OCI-LY7 (cell line): Measurements from ENCODE around the gene RBKS. TPM values are rescaled to one million over a fixed set of nuclear protein-coding genes. Genes with fewer than 3 reads are reported as not detected.

Source experiments
- BruUV-seq: library from RNA; stranded (reverse); fragments of 400-500 nt; replicated peaks from 2 replicates; lab custom pipeline; 2021; lab: Mats Ljungman, UMichigan
- CTCF ChIA-PET: fragments of 300-600 bp; sonication (Branson Sonifier 250); formaldehyde crosslinking; loops from one replicate; lab custom pipeline; 2022; ENCODE audit warnings: antibody characterized with exemption; ENCODE audit not compliant: unreplicated experiment; lab: Charles Lee
- POLR2A ChIA-PET: fragments of 300-600 bp; sonication (Branson Sonifier 250); formaldehyde crosslinking; loops from one replicate; lab custom pipeline; 2022; ENCODE audit warnings: antibody characterized with exemption; lab: Charles Lee
- DNase-seq: peaks from one replicate; pipeline ENCODE4 v3.0.0-alpha.2; 2015; ENCODE audit warnings: low spot score
- H2AFZ ChIP-seq: fragments of 200-600 bp; sonication (generic), shearing (Covaris generic); 2 replicates; pipeline ENCODE4 v1.6.1; 2014; ENCODE audit warnings: mild to moderate bottlenecking, antibody characterized with exemption, low read length, moderate library complexity
- H3K27ac ChIP-seq: fragments of 200-600 bp; sonication (generic); 2 replicates; pipeline ENCODE4 v1.5.1; 2014; ENCODE audit warnings: mixed run types, low read depth, mild to moderate bottlenecking, moderate library complexity, low read length, inconsistent platforms; ENCODE audit not compliant: poor library complexity, severe bottlenecking
- H3K36me3 ChIP-seq: fragments of 200-600 bp; sonication (generic); 2 replicates; pipeline ENCODE4 v1.6.1; 2014; ENCODE audit warnings: mild to moderate bottlenecking, antibody characterized with exemption, low read length, moderate library complexity, mixed read lengths; ENCODE audit not compliant: insufficient read depth
- H3K4me1 ChIP-seq: fragments of 200-600 bp; sonication (generic); 2 replicates; pipeline ENCODE4 v1.5.1; 2014; ENCODE audit warnings: mild to moderate bottlenecking, low read length; ENCODE audit not compliant: insufficient read depth, poor library complexity, severe bottlenecking
- H3K4me2 ChIP-seq: fragments of 200-600 bp; sonication (generic); 2 replicates; pipeline ENCODE4 v1.6.1; 2014; ENCODE audit warnings: mild to moderate bottlenecking, low read length
- H3K4me3 ChIP-seq: fragments of 200-600 bp; sonication (generic); 2 replicates; pipeline ENCODE4 v1.5.1; 2014; ENCODE audit warnings: mild to moderate bottlenecking, low read depth, low read length; ENCODE audit not compliant: poor library complexity, severe bottlenecking
- H3K79me2 ChIP-seq: fragments of 200-600 bp; sonication (generic); 2 replicates; pipeline ENCODE4 v1.6.1; 2016; ENCODE audit warnings: low read depth, mild to moderate bottlenecking, low read length, moderate library complexity, mixed read lengths; ENCODE audit not compliant: insufficient read depth
- H3K9me2 ChIP-seq: fragments of 200-600 bp; sonication (generic); 2 replicates; pipeline ENCODE4 v1.6.1; 2016; ENCODE audit warnings: mild to moderate bottlenecking, low read length, mixed read lengths; ENCODE audit not compliant: insufficient read depth
- H3K9me3 ChIP-seq: fragments of 200-600 bp; sonication (generic); 2 replicates; pipeline ENCODE4 v1.6.1; 2014; ENCODE audit warnings: mild to moderate bottlenecking, mixed run types, low read length, mixed read lengths
- H4K20me1 ChIP-seq: fragments of 200-600 bp; sonication (generic); 2 replicates; pipeline ENCODE4 v1.6.1; 2014; ENCODE audit warnings: mild to moderate bottlenecking, antibody characterized with exemption, low read length, moderate library complexity, mixed read lengths; ENCODE audit not compliant: insufficient read depth
- CTCF ChIP-seq: fragments of 200-600 bp; sonication (generic); conservative IDR thresholded peaks from 2 replicates; pipeline ENCODE4 v1.5.1; 2014; ENCODE audit warnings: mild to moderate bottlenecking, antibody characterized with exemption, low read length, moderate library complexity, mixed read lengths
- EZH2phosphoT487 ChIP-seq: fragments of 200-600 bp; sonication (generic); IDR thresholded peaks from 2 replicates; pipeline ENCODE4 v1.6.1; 2018; ENCODE audit warnings: low read depth, borderline replicate concordance, mild to moderate bottlenecking, mixed run types, antibody characterized with exemption, low read length, moderate library complexity, mixed read lengths
- intact Hi-C: fragments of 100-400 bp; cut with micrococcal nuclease; formaldehyde crosslinking; loops from one replicate; pipeline ENCODE4 v1.10.0; 2022; ENCODE audit not compliant: unreplicated experiment
- total RNA-seq, 2 experiments: library from RNA; depleted of rRNA in 1 of 2; stranded (reverse); fragments of >200 nt in 1 of 2; shearing (Covaris generic) in 1 of 2; gene quantifications; 2 replicates each; pipeline ENCODE4 v1.2.3, GENCODE V29; 2014 to 2022

The RBKS gene
- total RNA-seq, 2 experiments from 2014 or later, result 1.1 TPM

GRCh38 chr2:27773959-27774358 is 116.2 kb downstream of the RBKS start:
- BruUV-seq, result no TSS peak
- CTCF ChIA-PET, result no interaction called here
- intact Hi-C loops, result loop anchor here (5.0 kb wide), 2 partner anchors 118 to 618 kb away; partner anchors contain the start of genes BABAM2, FOSL2 and RBKS

GRCh38 chr2:27772804-27773203 is 117.4 kb downstream of the RBKS start:
- CTCF ChIA-PET, result no interaction called here
- POLR2A ChIA-PET, result interaction anchor here (0.6 to 1.3 kb wide), 6 partner anchors 16 to 1409 kb away, joined by 3 to 5 read pairs (median 4); no protein-coding TSS in a partner anchor
- no TSS peak for BruUV-seq

More at GRCh38 chr2:27773959-27774358, 116.2 kb downstream of the RBKS start:
- TF ChIP-seq EZH2phosphoT487 (no peak), CTCF (no peak)
- Histone ChIP-seq H3K4me2 (no peak overlapping the region; the same call in 1 of the 2 replicates), H2AFZ (no peak overlapping the region), H3K9me3 (no peaks in the 10 kb centered on the region), H3K4me1 (peaks cover 12% of the 10 kb centered on the region), H3K9me2 (peaks cover 5% of the 10 kb centered on the region; the same call in 1 of the 2 replicates), H3K36me3 (peaks cover 20% of the 10 kb centered on the region; the same call in 1 of the 2 replicates), H3K79me2 (peaks cover 14% of the 10 kb centered on the region), H3K4me3 (no peak overlapping the region), H3K27ac (no peak overlapping the region), H4K20me1 (no peaks in the 10 kb centered on the region)
- no peak for DNase-seq
- POLR2A ChIA-PET, result no interaction called here

More at GRCh38 chr2:27772804-27773203, 117.4 kb downstream of the RBKS start:
- Histone ChIP-seq H3K27ac (no peak overlapping the region), H2AFZ (no peak overlapping the region), H3K4me3 (peak overlapping the region; percentile 82), H4K20me1 (no peaks in the 10 kb centered on the region), H3K4me1 (peaks cover 12% of the 10 kb centered on the region), H3K9me3 (no peaks in the 10 kb centered on the region), H3K36me3 (peaks cover 17% of the 10 kb centered on the region; the same call in 1 of the 2 replicates), H3K79me2 (peaks cover 14% of the 10 kb centered on the region), H3K9me2 (peaks cover 5% of the 10 kb centered on the region; the same call in 1 of the 2 replicates), H3K4me2 (peak overlapping the region; percentile 69)
- intact Hi-C loops, result loop anchor here (5.0 kb wide), 2 partner anchors 119 to 619 kb away; partner anchors contain the start of genes BABAM2, FOSL2 and RBKS
- no peak for TF ChIP-seq EZH2phosphoT487
- TF ChIP-seq CTCF, result no peak
- no peak for DNase-seq
